Stimulated activated naive B cell treated with anti-CD40 and anti-IgM and Interleukin-4, amounts not matched to agents 10 μg/mL and 1 μg/mL and 100 μg/mL, for 72 hours (primary cell): ENCODE results near the gene EFCAB6.

ENCODE experiments used
- ATAC-seq, 2 donors: fragments of 150-1000 bp; cut with Tn5 transposase; replicated peaks; 2 replicates each; pipeline ENCODE4 v1.10.0; 2021; ENCODE audit warnings: moderate library complexity in 1 of 2
- DNase-seq: peaks from one replicate; pipeline ENCODE4 v3.0.0; 2021
- H3K27ac Mint-ChIP-seq: one replicate; pipeline ENCODE4 v1.8.0; 2022; ENCODE audit warnings: mild to moderate bottlenecking, mixed read lengths
- H3K27me3 Mint-ChIP-seq, 2 donors: one replicate each; pipeline ENCODE4 v1.8.0; 2022; ENCODE audit warnings: mixed read lengths in 2 of 2
- H3K36me3 Mint-ChIP-seq, 2 donors: one replicate each; pipeline ENCODE4 v1.8.0; 2022; ENCODE audit warnings: mixed read lengths in 2 of 2, mild to moderate bottlenecking in 1 of 2
- H3K4me1 Mint-ChIP-seq, 2 donors: one replicate each; pipeline ENCODE4 v1.8.0; 2022; ENCODE audit warnings: mixed read lengths in 2 of 2, mild to moderate bottlenecking in 1 of 2
- H3K4me3 Mint-ChIP-seq, 2 donors: one replicate each; pipeline ENCODE4 v1.8.0; 2022; ENCODE audit warnings: mild to moderate bottlenecking in 2 of 2, mixed read lengths in 2 of 2, moderate library complexity in 1 of 2
- H3K9me3 Mint-ChIP-seq, 2 donors: one replicate each; pipeline ENCODE4 v1.8.0; 2022; ENCODE audit warnings: mixed read lengths in 2 of 2, mild to moderate bottlenecking in 1 of 2

Gene EFCAB6

GRCh38 chr22:43851979-43852307, 39.8 kb upstream of the EFCAB6 start:
- no peak for DNase-seq
- Mint-ChIP-seq H3K36me3 (no peaks in the 10 kb centered on the region), H3K27me3 (peaks cover 34 to 45% of the 10 kb centered on the region in 2 donors), H3K9me3 (peaks cover 3 to 6% of the 10 kb centered on the region in 2 donors), H3K27ac (no peak overlapping the region), H3K4me1 (peaks cover 0 to 2% of the 10 kb centered on the region in 2 donors), H3K4me3 (no peak overlapping the region)
- ATAC-seq, result no peak

GRCh38 chr22:43851058-43851978, 39.2 kb upstream of the EFCAB6 start:
- H3K27ac Mint-ChIP-seq, result no peak overlapping the region
- no peak overlapping the region for H3K4me3 Mint-ChIP-seq
- peaks cover 0 to 2% of the 10 kb centered on the region in 2 donors for H3K4me1 Mint-ChIP-seq
- H3K9me3 Mint-ChIP-seq, result peaks cover 0 to 3% of the 10 kb centered on the region in 2 donors
- ATAC-seq (no peak), DNase-seq (no peak)
- peaks cover 32 to 45% of the 10 kb centered on the region in 2 donors for H3K27me3 Mint-ChIP-seq
- H3K36me3 Mint-ChIP-seq, result no peaks in the 10 kb centered on the region

GRCh38 chr22:43850529-43850928, 38.4 kb upstream of the EFCAB6 start:
- no peak overlapping the region for H3K4me3 Mint-ChIP-seq
- DNase-seq (no peak), ATAC-seq (no peak)
- H3K27me3 Mint-ChIP-seq, result peaks cover 29 to 44% of the 10 kb centered on the region in 2 donors
- H3K9me3 Mint-ChIP-seq, result peaks cover 0 to under 1% of the 10 kb centered on the region in 2 donors
- H3K27ac Mint-ChIP-seq, result no peak overlapping the region
- H3K4me1 Mint-ChIP-seq, result peaks cover 0 to 2% of the 10 kb centered on the region in 2 donors
- no peaks in the 10 kb centered on the region for H3K36me3 Mint-ChIP-seq

- DNase-seq (no peak), ATAC-seq (no peak)
- H3K4me3 Mint-ChIP-seq, result no peak overlapping the region
- H3K27me3 Mint-ChIP-seq, result peaks cover 27 to 45% of the 10 kb centered on the region in 2 donors
- no peaks in the 10 kb centered on the region for H3K36me3 Mint-ChIP-seq
- H3K27ac Mint-ChIP-seq, result no peak overlapping the region
- no peaks in the 10 kb centered on the region for H3K9me3 Mint-ChIP-seq
- H3K4me1 Mint-ChIP-seq, result peaks cover 0 to 2% of the 10 kb centered on the region in 2 donors
These were observed 37.6 kb upstream of the EFCAB6 start for GRCh38 chr22:43849731-43850130.

GRCh38 chr22:43848366-43849171, 36.5 kb upstream of the EFCAB6 start:
- ATAC-seq, result no peak
- Mint-ChIP-seq H3K36me3 (no peaks in the 10 kb centered on the region), H3K27me3 (peaks cover 23 to 40% of the 10 kb centered on the region in 2 donors), H3K4me3 (no peak overlapping the region), H3K9me3 (no peaks in the 10 kb centered on the region), H3K4me1 (peaks cover 0 to 2% of the 10 kb centered on the region in 2 donors), H3K27ac (no peak overlapping the region)
- DNase-seq, result no peak

GRCh38 chr22:43847376-43848289, 35.5 kb upstream of the EFCAB6 start:
- no peak overlapping the region for H3K27ac Mint-ChIP-seq
- H3K4me3 Mint-ChIP-seq, result no peak overlapping the region
- H3K4me1 Mint-ChIP-seq, result no peaks in the 10 kb centered on the region
- H3K9me3 Mint-ChIP-seq, result no peaks in the 10 kb centered on the region
- no peak for DNase-seq
- H3K27me3 Mint-ChIP-seq, result peaks cover 18 to 34% of the 10 kb centered on the region in 2 donors
- ATAC-seq, result no peak
- no peaks in the 10 kb centered on the region for H3K36me3 Mint-ChIP-seq

GRCh38 chr22:43846966-43847365, 34.9 kb upstream of the EFCAB6 start:
- no peak for DNase-seq
- Mint-ChIP-seq H3K4me1 (no peaks in the 10 kb centered on the region), H3K9me3 (no peaks in the 10 kb centered on the region), H3K36me3 (no peaks in the 10 kb centered on the region), H3K27ac (no peak overlapping the region), H3K4me3 (no peak overlapping the region), H3K27me3 (peaks cover 18 to 32% of the 10 kb centered on the region in 2 donors)
- ATAC-seq, result no peak

GRCh38 chr22:43845981-43846380, 33.9 kb upstream of the EFCAB6 start:
- H3K36me3 Mint-ChIP-seq, result no peaks in the 10 kb centered on the region
- H3K27ac Mint-ChIP-seq, result no peak overlapping the region
- H3K4me1 Mint-ChIP-seq, result no peaks in the 10 kb centered on the region
- H3K4me3 Mint-ChIP-seq, result no peak overlapping the region
- H3K27me3 Mint-ChIP-seq, result peaks cover 10 to 23% of the 10 kb centered on the region in 2 donors
- DNase-seq, result no peak
- no peaks in the 10 kb centered on the region for H3K9me3 Mint-ChIP-seq
- no peak for ATAC-seq

GRCh38 chr22:43844560-43845545, 32.7 kb upstream of the EFCAB6 start:
- Mint-ChIP-seq H3K36me3 (no peaks in the 10 kb centered on the region), H3K9me3 (no peaks in the 10 kb centered on the region), H3K4me1 (no peaks in the 10 kb centered on the region), H3K4me3 (no peak overlapping the region), H3K27ac (no peak overlapping the region), H3K27me3 (peaks cover 8 to 20% of the 10 kb centered on the region in 2 donors)
- ATAC-seq (no peak), DNase-seq (no peak)

- Mint-ChIP-seq H3K9me3 (no peaks in the 10 kb centered on the region), H3K27me3 (peaks cover 4 to 24% of the 10 kb centered on the region in 2 donors)
These were observed 31.9 kb upstream of the EFCAB6 start for GRCh38 chr22:43843783-43844530.

GRCh38 chr22:43841742-43842141, 29.6 kb upstream of the EFCAB6 start:
- Mint-ChIP-seq H3K27ac (peak overlapping the region; percentile 11), H3K27me3 (peaks cover 0 to 25% of the 10 kb centered on the region in 2 donors), H3K4me3 (no peak overlapping the region), H3K9me3 (no peaks in the 10 kb centered on the region), H3K4me1 (no peaks in the 10 kb centered on the region), H3K36me3 (no peaks in the 10 kb centered on the region)
- ATAC-seq (no peak), DNase-seq (no peak)

More at GRCh38 chr22:43843783-43844530, 31.9 kb upstream of the EFCAB6 start:
- DNase-seq, result no peak
- Mint-ChIP-seq H3K27ac (no peak overlapping the region), H3K4me3 (no peak overlapping the region), H3K36me3 (no peaks in the 10 kb centered on the region), H3K4me1 (no peaks in the 10 kb centered on the region)
- no peak for ATAC-seq

- H3K4me1 Mint-ChIP-seq, result no peaks in the 10 kb centered on the region
- no peaks in the 10 kb centered on the region for H3K36me3 Mint-ChIP-seq
- no peak overlapping the region for H3K4me3 Mint-ChIP-seq
- peaks cover 0 to 25% of the 10 kb centered on the region in 2 donors for H3K27me3 Mint-ChIP-seq
- H3K27ac Mint-ChIP-seq, result no peak overlapping the region
- no peak for ATAC-seq
- no peaks in the 10 kb centered on the region for H3K9me3 Mint-ChIP-seq
- DNase-seq, result no peak
These were observed 28.7 kb upstream of the EFCAB6 start for GRCh38 chr22:43840851-43841250.
